HG03378 (cell line): ENCODE data around the gene TRPC4AP.
"Not testable (repeated sequence)": the region's sequence is repeated elsewhere in the genome, so short reads cannot be mapped to it uniquely, and the experiment has no call there.

Source experiments
- ATAC-seq: cut with Tn5 transposase; IDR thresholded peaks from one replicate; pipeline ENCODE4 v1.9.1; 2021; ENCODE audit warnings: mild to moderate bottlenecking, moderate library complexity; ENCODE audit not compliant: unreplicated experiment

TRPC4AP gene

GRCh38 chr20:35104685-35105295 is 12.2 kb upstream of the TRPC4AP start:
- ATAC-seq = no peak

- ATAC-seq = no peak
Measured at GRCh38 chr20:35101620-35102019, 9.0 kb upstream of the TRPC4AP start.

GRCh38 chr20:35093267-35093884 is 769 bp upstream of the TRPC4AP start:
- no peak for ATAC-seq

GRCh38 chr20:35091816-35092523 is 637 bp downstream of the TRPC4AP start:
- ATAC-seq = peak; percentile 7

- no peak for ATAC-seq
Measured at GRCh38 chr20:35088231-35089145, 4.1 kb downstream of the TRPC4AP start.

- ATAC-seq = no peak
Measured at GRCh38 chr20:35087791-35088190, 4.8 kb downstream of the TRPC4AP start.

- ATAC-seq = no peak
Measured at GRCh38 chr20:35087355-35087754, 5.3 kb downstream of the TRPC4AP start.

GRCh38 chr20:35085477-35086225 is 7.0 kb downstream of the TRPC4AP start:
- ATAC-seq = no peak

GRCh38 chr20:35084998-35085397 is 7.6 kb downstream of the TRPC4AP start:
- no peak for ATAC-seq

GRCh38 chr20:35080348-35080642 is 12.3 kb downstream of the TRPC4AP start:
- ATAC-seq = not testable (repeated sequence)

- no peak for ATAC-seq
Measured at GRCh38 chr20:35079472-35080347, 12.9 kb downstream of the TRPC4AP start.

GRCh38 chr20:35077872-35078271 is 14.7 kb downstream of the TRPC4AP start:
- no peak for ATAC-seq

GRCh38 chr20:35077341-35077740 is 15.3 kb downstream of the TRPC4AP start:
- no peak for ATAC-seq

GRCh38 chr20:35071436-35072153 is 21.0 kb downstream of the TRPC4AP start:
- ATAC-seq = not testable (repeated sequence)

GRCh38 chr20:35066194-35066593 is 26.4 kb downstream of the TRPC4AP start:
- no peak for ATAC-seq

- no peak for ATAC-seq
Measured at GRCh38 chr20:35065181-35065580, 27.4 kb downstream of the TRPC4AP start.

GRCh38 chr20:35063168-35063567 is 29.4 kb downstream of the TRPC4AP start:
- no peak for ATAC-seq

GRCh38 chr20:35062478-35062877 is 30.1 kb downstream of the TRPC4AP start:
- no peak for ATAC-seq

GRCh38 chr20:35060168-35060567 is 32.4 kb downstream of the TRPC4AP start:
- no peak for ATAC-seq
